Renal cortex interstitium (tissue), 11 donors: Measurements from ENCODE around the gene MCIDAS. TPM values are rescaled to one million over a fixed set of nuclear protein-coding genes. Genes with fewer than 3 reads are reported as not detected.

Source experiments
- DNase-seq, 11 donors: peaks; one replicate each; pipeline ENCODE4 v3.0.0-alpha.2; 2013; ENCODE audit warnings: low read depth in 9 of 11, low spot score in 4 of 11; ENCODE audit errors: extremely low read depth in 1 of 11
- polyA plus RNA-seq, 3 donors: library from polyadenylated mRNA; unstranded; fragments of 120-200 nt; gene quantifications; one replicate each; pipeline ENCODE4 v1.2.1, GENCODE V29; 2013; ENCODE audit not compliant: insufficient read length in 3 of 3

Gene MCIDAS
- polyA plus RNA-seq, 3 donors = 0.56 to 0.79 (median 0.59) TPM

- DNase-seq = no peak
Observed at GRCh38 chr5:55225346-55225745, 1.8 kb downstream of the MCIDAS start.

- DNase-seq = no peak
Observed at GRCh38 chr5:55223812-55224240, 3.3 kb downstream of the MCIDAS start.

GRCh38 chr5:55222985-55223811, 3.9 kb downstream of the MCIDAS start:
- DNase-seq = no peak

DNA sequence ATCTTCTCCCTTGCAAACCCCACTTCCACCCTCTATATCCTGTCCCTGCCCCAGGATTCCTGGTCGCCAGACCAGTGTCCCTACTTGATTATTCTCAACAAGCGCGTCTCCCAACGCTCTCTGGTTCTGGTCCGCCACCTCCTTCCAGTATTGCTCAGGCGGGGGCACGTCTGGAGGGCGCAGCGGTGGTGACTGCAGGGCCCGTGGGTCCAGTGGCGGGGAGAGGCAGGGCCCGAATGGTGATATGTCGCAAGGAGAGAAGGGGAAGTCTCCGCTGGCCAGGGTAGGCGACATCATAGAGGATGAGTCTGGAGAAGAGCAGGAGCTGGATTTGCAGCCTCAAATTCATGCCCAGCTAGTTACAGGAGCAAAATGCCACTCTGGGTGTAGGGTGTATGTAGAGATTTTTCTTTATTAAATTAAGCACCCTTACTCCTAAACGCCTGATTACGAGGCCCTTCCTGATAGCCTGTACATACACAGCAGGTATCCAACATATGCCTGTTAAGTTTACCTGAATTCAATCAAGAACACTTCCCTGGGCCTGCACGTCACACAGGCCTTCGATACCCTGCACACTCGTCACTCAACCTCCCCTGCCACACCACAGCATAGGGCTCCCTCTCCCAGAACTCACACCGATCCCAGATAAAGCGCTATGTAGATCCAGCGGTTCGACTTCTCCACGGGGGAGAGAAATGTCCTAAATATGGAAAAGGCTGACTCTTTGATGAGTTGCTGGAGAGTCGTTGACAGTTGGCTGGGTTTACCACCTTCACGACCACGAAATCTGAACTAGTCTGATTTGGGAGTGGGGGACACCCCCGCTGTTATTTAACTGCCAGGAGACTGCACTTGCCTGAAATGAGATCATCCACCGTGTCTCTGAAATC, 4.8 kb downstream of the MCIDAS start:
- no peak for DNase-seq

DNA sequence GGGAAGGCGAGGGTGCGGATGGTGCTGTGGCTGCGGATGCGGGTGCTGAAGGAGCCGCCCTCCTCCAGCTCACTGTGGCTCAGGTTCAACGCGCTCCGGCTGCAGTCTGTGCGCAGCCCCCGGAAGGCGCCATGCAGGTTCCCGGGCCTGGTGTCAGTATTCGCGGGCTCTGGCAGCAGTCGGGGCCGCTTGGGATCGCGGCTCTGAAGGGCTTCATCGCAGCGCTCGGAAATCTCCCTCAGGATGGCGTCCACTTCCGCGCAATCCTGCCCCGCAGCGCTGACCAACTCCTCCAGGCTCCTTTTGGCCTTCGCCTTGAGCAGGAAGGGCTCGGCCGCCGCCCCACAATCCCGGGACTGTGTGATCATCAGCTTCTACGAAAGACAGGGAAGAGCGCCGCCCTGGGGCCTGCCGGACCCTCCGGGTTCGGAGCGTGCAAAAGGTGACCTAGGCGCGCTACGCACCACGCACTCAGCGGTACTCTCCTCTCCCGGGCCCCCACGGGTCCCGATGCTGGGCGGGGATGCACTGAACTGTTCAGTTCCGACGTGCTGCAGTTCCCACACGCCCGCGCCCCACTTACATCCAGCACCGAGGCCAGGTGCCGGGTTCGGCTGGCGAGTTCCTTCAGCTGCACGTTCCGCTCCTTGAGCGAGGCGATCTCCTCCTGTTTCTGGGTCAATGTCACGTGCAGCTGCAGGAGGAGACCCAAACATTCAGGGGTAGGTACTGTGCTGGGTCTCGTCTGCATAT, 6.5 kb downstream of the MCIDAS start:
- no peak for DNase-seq

DNA sequence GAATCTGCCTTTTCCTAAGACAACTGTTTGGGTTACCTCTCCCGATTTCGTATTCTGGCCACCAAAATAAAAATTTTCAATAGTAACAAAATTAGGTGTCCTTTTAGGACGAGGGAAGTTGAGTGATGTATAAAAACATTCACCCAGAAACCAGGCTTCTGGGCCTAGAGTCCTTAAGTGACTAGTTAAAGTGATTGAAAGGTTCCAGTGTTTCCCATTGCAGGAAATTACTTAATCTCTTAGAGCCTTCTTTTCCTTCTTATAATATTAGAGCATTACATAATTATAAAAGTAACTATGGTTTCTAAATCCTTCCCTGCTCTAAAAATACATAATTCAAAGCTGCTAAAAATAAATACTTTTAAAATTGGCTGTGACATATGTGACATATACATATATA, 7.3 kb downstream of the MCIDAS start:
- no peak for DNase-seq

GRCh38 chr5:55218967-55219366, 8.1 kb downstream of the MCIDAS start:
- DNase-seq = peak in 1 of 11 donors; percentile 44

DNA sequence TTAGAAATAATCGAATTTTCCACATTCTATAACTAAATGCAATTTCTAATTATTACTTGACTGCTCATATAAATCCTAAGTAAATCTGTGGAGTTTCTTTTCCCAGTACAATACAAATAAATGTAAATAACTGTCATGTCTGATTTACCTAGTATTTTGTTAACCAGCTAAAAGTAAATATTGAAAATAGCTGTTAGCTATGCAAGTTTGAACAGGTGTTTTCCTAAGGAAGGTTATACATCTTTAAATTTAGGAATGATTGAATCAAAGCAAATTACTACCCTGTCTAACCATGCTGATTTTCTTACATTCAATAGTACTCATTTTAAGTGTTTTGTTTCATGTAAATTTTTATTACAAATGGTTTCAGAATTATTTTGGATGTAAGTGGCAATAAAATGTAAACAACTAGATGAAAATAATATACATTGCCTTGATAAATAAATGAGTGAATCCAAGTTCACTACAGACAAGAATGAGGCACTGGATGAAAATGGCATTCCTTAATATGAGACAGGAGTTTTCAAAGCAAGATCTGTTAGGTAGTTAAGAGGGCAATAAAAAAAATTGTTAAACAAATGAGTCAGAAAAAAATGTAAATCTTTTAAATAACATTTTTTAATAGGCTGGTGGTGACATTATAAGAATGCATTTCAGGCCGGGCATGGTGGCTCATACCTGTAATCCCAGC, 15.8 kb downstream of the MCIDAS start:
- DNase-seq = no peak

DNA sequence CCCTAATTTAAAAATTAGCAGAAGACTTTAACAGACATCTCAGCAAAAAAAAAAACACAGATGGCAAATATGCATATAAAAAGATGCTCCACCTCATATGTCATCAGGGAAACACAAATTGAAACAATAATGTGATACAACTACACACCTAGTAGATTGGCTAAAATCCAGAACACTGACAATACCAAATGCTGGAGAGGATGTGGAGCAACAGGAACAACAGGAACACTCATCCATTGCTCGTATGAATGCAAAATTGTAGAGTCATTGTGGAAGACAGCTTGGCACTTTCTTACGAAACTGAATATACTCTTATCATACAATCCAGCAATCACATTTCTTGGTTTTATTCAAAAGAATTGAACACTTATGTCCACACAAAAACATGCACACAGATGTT, 22.1 kb downstream of the MCIDAS start:
- no peak for DNase-seq

- no peak for DNase-seq
Observed at GRCh38 chr5:55191165-55191564, 36.0 kb downstream of the MCIDAS start.

- DNase-seq = no peak
Observed at GRCh38 chr5:55188656-55189540, 38.2 kb downstream of the MCIDAS start.

DNA sequence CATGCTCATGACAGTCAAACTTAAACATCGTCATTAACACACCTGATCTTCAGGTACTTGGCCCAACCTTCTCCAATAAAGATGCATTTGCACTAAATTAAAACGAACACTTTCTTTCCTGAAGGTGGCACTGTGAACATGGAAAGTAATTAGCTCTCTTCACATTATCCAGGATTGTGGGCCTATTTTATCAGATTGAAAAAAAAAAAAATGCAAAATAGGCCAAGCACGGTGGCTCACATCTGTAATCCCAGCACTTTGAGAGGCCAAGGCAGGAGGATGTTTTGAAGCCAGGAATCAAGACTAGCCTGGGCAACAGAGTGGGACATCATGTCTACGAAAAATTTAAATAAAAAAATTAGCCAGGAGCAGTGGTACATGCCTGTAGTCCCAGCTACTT, 39.7 kb downstream of the MCIDAS start:
- no peak for DNase-seq

- no peak for DNase-seq
Observed at GRCh38 chr5:55180016-55180415, 47.1 kb downstream of the MCIDAS start.

DNA sequence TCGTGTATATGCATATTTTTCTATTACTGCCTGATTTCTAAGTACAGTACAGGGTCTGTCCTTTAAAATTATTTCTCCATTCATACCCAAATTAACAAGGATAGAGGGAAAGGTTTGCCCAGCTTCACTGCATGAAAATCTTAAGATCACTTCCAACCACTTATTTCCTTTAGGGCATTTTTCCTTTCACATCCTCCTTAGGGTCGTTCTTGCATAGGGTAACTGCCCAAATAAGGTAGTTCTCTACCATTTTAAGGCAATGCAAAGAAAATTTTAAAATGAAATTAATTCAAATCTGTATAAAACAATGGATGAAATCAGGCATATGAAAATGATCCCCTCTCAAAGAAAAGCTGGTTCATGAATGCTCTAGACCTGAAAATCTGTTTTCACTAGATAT, 50.0 kb downstream of the MCIDAS start:
- no peak for DNase-seq

- DNase-seq = peak in 3 of 11 donors; percentile 33 to 39 (median 35)
Observed at GRCh38 chr5:55176176-55176818, 50.8 kb downstream of the MCIDAS start.

GRCh38 chr5:55175781-55176175, 51.3 kb downstream of the MCIDAS start:
- no peak for DNase-seq

DNA sequence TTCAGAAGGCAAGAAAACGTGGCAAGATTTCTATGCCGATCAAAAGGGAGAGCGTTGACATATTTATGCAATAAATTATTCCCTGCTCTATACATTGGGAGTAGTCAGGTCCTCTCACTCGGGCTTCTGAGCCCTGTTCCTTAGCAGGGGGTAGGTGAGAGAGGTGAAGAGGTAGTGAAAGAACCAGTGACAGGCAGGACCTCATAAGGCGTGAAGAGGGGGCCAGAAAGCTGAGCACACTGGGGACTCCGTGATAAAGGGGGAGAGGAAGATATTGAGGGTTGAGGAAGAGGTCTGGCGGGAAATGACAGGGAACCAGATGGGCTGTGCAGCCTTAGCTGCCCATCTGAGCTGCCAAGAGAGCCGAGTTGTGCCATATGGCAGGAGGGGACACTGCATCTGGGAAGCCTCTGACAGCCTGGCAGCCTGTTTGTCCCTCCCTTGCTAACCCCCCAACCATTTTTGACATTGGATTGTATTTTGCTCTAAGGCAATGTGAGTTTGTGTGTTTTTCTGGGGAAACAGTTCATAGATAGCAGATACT, 53.4 kb downstream of the MCIDAS start:
- no peak for DNase-seq
